ENCODE results near the gene TRIML2.
"Not testable (repeated sequence)": the region's sequence is repeated elsewhere in the genome, so short reads cannot be mapped to it uniquely, and the experiment has no call there.

The TRIML2 gene

GRCh38 chr4:188106454-188106853 is 2.9 kb downstream of the TRIML2 start:
- no peak for DNase-seq

- no peak for DNase-seq
These were observed 16.6 kb downstream of the TRIML2 start for GRCh38 chr4:188092824-188093223.

- DNase-seq, result no peak
These were observed 22.5 kb downstream of the TRIML2 start for GRCh38 chr4:188086858-188087257.

GRCh38 chr4:188082796-188083195 is 26.6 kb downstream of the TRIML2 start:
- no peak for DNase-seq

- DNase-seq, result no peak
These were observed 31.3 kb downstream of the TRIML2 start for GRCh38 chr4:188078116-188078515.

- no peak for DNase-seq
These were observed 33.2 kb downstream of the TRIML2 start for GRCh38 chr4:188076169-188076568.

- DNase-seq, result no peak
These were observed 48.3 kb downstream of the TRIML2 start for GRCh38 chr4:188061083-188061482.

- no peak for DNase-seq
These were observed 56.1 kb downstream of the TRIML2 start for GRCh38 chr4:188053302-188053701.

GRCh38 chr4:188046657-188047056 is 62.7 kb downstream of the TRIML2 start:
- no peak for DNase-seq

GRCh38 chr4:188045461-188045860 is 63.9 kb downstream of the TRIML2 start:
- DNase-seq, result not testable (repeated sequence)

GRCh38 chr4:188043154-188043553 is 66.2 kb downstream of the TRIML2 start:
- no peak for DNase-seq

- DNase-seq, result no peak
These were observed 67.2 kb downstream of the TRIML2 start for GRCh38 chr4:188042191-188042590.

GRCh38 chr4:188041721-188042120 is 67.7 kb downstream of the TRIML2 start:
- DNase-seq, result no peak
